K562 (cell line): ENCODE results near the gene WASHC3. TPM values are rescaled to one million over a fixed set of nuclear protein-coding genes. Genes with fewer than 3 reads are reported as not detected.

Experiments
- ATAC-seq: fragments of 200-7000 bp; cut with Tn5 transposase; 3 replicates; pipeline ENCODE4 v1.9.1; 2020; ENCODE audit warnings: moderate library complexity
- BruUV-seq: library from RNA; stranded (reverse); fragments of 400-500 nt; replicated peaks from 2 replicates; lab custom pipeline; 2021; lab: Mats Ljungman, UMichigan
- CTCF ChIA-PET: fragments of 300-600 bp; formaldehyde crosslinking; extraction: SDS; loops from one replicate; lab custom pipeline; 2021; ENCODE audit warnings: low intra/inter-chr PET ratio; lab: Yijun Ruan, JAX
- POLR2A ChIA-PET: fragments of 300-600, 350-650 bp; sonication (Branson Sonifier 250); formaldehyde crosslinking; extraction: SDS; loops from one replicate; lab custom pipeline; 2021; ENCODE audit warnings: antibody characterized with exemption, inconsistent platforms; lab: Yijun Ruan, JAX
- DNase-seq, 4 experiments: peaks; one replicate each; pipeline versions ENCODE4 v3.0.0 to v3.0.0-alpha.2; 2011 to 2018; ENCODE audit warnings: low spot score in 3 of 4, mixed read lengths in 3 of 4; ENCODE audit errors: extremely low read depth in 1 of 4
- FAIRE-seq: peaks from 2 replicates; lab custom pipeline; 2011; peaks lifted over from hg19 to GRCh38; lab: Jason Lieb, UNC
- H2AFZ ChIP-seq: 2 replicates; pipeline ENCODE4 v1.6.0; 2011; ENCODE audit warnings: low read depth, low read length, control low read depth, inconsistent platforms
- H3K27ac ChIP-seq: fragments of 200-600 bp; 3 replicates; pipeline ENCODE4 v1.8.0; 2011; ENCODE audit warnings: low read depth, mild to moderate bottlenecking, control low read depth, inconsistent platforms, low read length, moderate library complexity, mixed read lengths; ENCODE audit errors: extremely low read depth
- H3K27me3 ChIP-seq, 2 experiments: fragments of 300-600 bp in 1 of 2; 2 replicates in 1 of 2; 3 replicates in 1 of 2; pipeline versions ENCODE4 v1.6.0 to v1.8.0; 2011; ENCODE audit warnings: inconsistent platforms in 2 of 2, low read length in 2 of 2, mild to moderate bottlenecking in 1 of 2, mixed read lengths in 1 of 2, moderate library complexity in 1 of 2; ENCODE audit not compliant: control insufficient read depth in 2 of 2, insufficient read depth in 2 of 2
- H3K36me3 ChIP-seq: fragments of 300-600 bp; 3 replicates; pipeline ENCODE4 v1.8.0; 2011; ENCODE audit warnings: mild to moderate bottlenecking, low read length, inconsistent platforms; ENCODE audit not compliant: control insufficient read depth, insufficient read depth
- H3K4me1 ChIP-seq, 2 experiments: fragments of 200-600 bp in 1 of 2; replicated peaks in 1 of 2; 2 replicates in 1 of 2; 3 replicates in 1 of 2; pipeline versions ENCODE4 v1.5.1 to v1.8.0; 2011; ENCODE audit warnings: inconsistent platforms in 2 of 2, low read length in 2 of 2, mild to moderate bottlenecking in 1 of 2, mixed read lengths in 1 of 2, moderate library complexity in 1 of 2; ENCODE audit not compliant: control insufficient read depth in 2 of 2, insufficient read depth in 2 of 2
- H3K4me2 ChIP-seq: 2 replicates; pipeline ENCODE4 v1.6.1; 2011; ENCODE audit warnings: low read length, control low read depth, inconsistent platforms, mixed read lengths; ENCODE audit not compliant: insufficient read depth
- H3K4me3 ChIP-seq: fragments of 200-600 bp; sonication (generic), shearing (Covaris generic); 2 replicates; pipeline ENCODE4 v1.5.1; 2016; ENCODE audit warnings: control low read depth, inconsistent platforms
- H3K79me2 ChIP-seq: fragments of 200-600 bp; 3 replicates; pipeline ENCODE4 v1.8.0; 2011; ENCODE audit warnings: low read length, inconsistent platforms; ENCODE audit not compliant: control insufficient read depth, insufficient read depth
- H3K9ac ChIP-seq, 2 experiments: 2 replicates each; pipeline versions ENCODE4 v1.6.0 to v1.6.1; 2011; ENCODE audit warnings: low read depth in 2 of 2, low read length in 2 of 2, control low read depth in 1 of 2, inconsistent platforms in 1 of 2, mild to moderate bottlenecking in 1 of 2, mixed read lengths in 1 of 2; ENCODE audit not compliant: insufficient read depth in 1 of 2
- H3K9me1 ChIP-seq: one replicate; pipeline ENCODE4 v1.6.0; 2011; ENCODE audit warnings: inconsistent platforms, mild to moderate bottlenecking, low read length, moderate library complexity; ENCODE audit not compliant: control insufficient read depth, insufficient read depth
- H3K9me3 ChIP-seq: replicated peaks from 2 replicates; pipeline ENCODE4 v1.5.1; 2011; ENCODE audit warnings: low read depth, low read length, inconsistent platforms; ENCODE audit not compliant: control insufficient read depth, insufficient read depth
- H4K20me1 ChIP-seq: replicated peaks from 2 replicates; pipeline ENCODE4 v1.6.1; 2011; ENCODE audit warnings: low read length, inconsistent platforms, mixed read lengths; ENCODE audit not compliant: control insufficient read depth, insufficient read depth
- CHD1 ChIP-seq: fragments of 200-600 bp; sonication (generic); IDR thresholded peaks from one replicate; pipeline ENCODE4 v1.6.1; 2012; ENCODE audit warnings: mild to moderate bottlenecking, moderate library complexity, low read length, inconsistent platforms
- ETS2 ChIP-seq: IDR thresholded peaks from 2 replicates; pipeline ENCODE4 v1.6.1; 2016; ENCODE audit warnings: borderline replicate concordance, missing genetic modification characterization, mild to moderate bottlenecking, moderate library complexity, missing compliant biosample characterization; ENCODE audit not compliant: poor library complexity, severe bottlenecking
- FOSL1 ChIP-seq: fragments of 200-800 bp; sonication (Bioruptor generic); conservative IDR thresholded peaks from 2 replicates; pipeline ENCODE4 v1.6.1; 2016; ENCODE audit warnings: missing genetic modification characterization, missing compliant biosample characterization
- HDAC8 ChIP-seq: fragments of 450-650 bp; IDR thresholded peaks from 2 replicates; pipeline ENCODE4 v1.6.1; 2016; ENCODE audit warnings: mild to moderate bottlenecking, missing genetic modification characterization, moderate library complexity, missing compliant biosample characterization
- KAT7 ChIP-seq: sonication (generic); formaldehyde crosslinking; IDR thresholded peaks from 2 replicates; pipeline ENCODE4 v1.8.0; 2022; ENCODE audit warnings: missing genetic modification reagents, mild to moderate bottlenecking, borderline replicate concordance
- KAT8 ChIP-seq: fragments of 450-650 bp; IDR thresholded peaks from 2 replicates; pipeline ENCODE4 v1.6.1; 2016; ENCODE audit warnings: low read depth, mild to moderate bottlenecking
- KDM1A ChIP-seq, 2 experiments: fragments of 450-650 bp; IDR thresholded peaks; 2 replicates each; pipeline ENCODE4 v1.6.1; 2016; ENCODE audit warnings: mild to moderate bottlenecking in 2 of 2
- NFATC3 ChIP-seq: fragments of 450-650 bp; IDR thresholded peaks from 2 replicates; pipeline ENCODE4 v1.6.1; 2017; ENCODE audit warnings: mild to moderate bottlenecking
- RBM39 ChIP-seq: fragments of 200-400 bp; formaldehyde crosslinking; optimal IDR thresholded peaks from 2 replicates; pipeline ENCODE3; 2018; ENCODE audit warnings: low read depth, low read length
- RERE ChIP-seq: sonication (generic); formaldehyde crosslinking; IDR thresholded peaks from 2 replicates; pipeline ENCODE4 v1.8.0; 2023; ENCODE audit warnings: missing genetic modification reagents, mild to moderate bottlenecking, borderline replicate concordance
- SREBF2 ChIP-seq: sonication (generic); formaldehyde crosslinking; IDR thresholded peaks from 2 replicates; pipeline ENCODE4 v1.4.0; 2020; ENCODE audit warnings: mild to moderate bottlenecking, missing genetic modification reagents
- ZNF12 ChIP-seq: sonication (generic); formaldehyde crosslinking; IDR thresholded peaks from 2 replicates; pipeline ENCODE4 v1.4.0; 2020; ENCODE audit warnings: mild to moderate bottlenecking, missing genetic modification reagents
- ZNF224 ChIP-seq: sonication (generic); formaldehyde crosslinking; IDR thresholded peaks from 2 replicates; pipeline ENCODE4 v1.8.0; 2022; ENCODE audit warnings: mild to moderate bottlenecking, missing genetic modification reagents
- WGBS: fragments of 100-300 bp; shearing (Covaris generic); methylation state at CpG from one replicate; pipeline ENCODE4 v1.1.6; 2016; ENCODE audit warnings: low coverage, mixed read lengths; ENCODE audit not compliant: insufficient coverage; ENCODE audit errors: missing lambda C conversion rate; 5-methylcytosine and 5-hydroxymethylcytosine counted together
- in situ Hi-C: fragments of 300-500 bp; cut with MboI; formaldehyde crosslinking; loops from 4 replicates; pipeline ENCODE4 v1.15.0; 2018; ENCODE audit warnings: inconsistent platforms, mixed read lengths
- intact Hi-C: fragments of 100-400 bp; cut with micrococcal nuclease; formaldehyde crosslinking; loops from 2 replicates; pipeline ENCODE4 v1.14.2; 2022
- polyA plus RNA-seq, 8 experiments: library from polyadenylated mRNA; depleted of rRNA in 4 of 8; stranded (reverse) in 5 of 8; unstranded in 3 of 8; fragments of >200 nt; fragmentation: Nextera tagmentation in 2 of 8; fragmentation: Illumina TruSeq in 1 of 8; extraction: Ambion mirVana in 2 of 8; extraction: Trizol in 1 of 8; gene quantifications; 2 replicates each; pipeline versions ENCODE4 v1.2.1 to v1.2.3, GENCODE V29; 2011 to 2014; ENCODE audit warnings: inconsistent platforms in 1 of 8, missing spikeins in 1 of 8
- total RNA-seq, 7 experiments: library from RNA; depleted of rRNA in 6 of 7; stranded (reverse); fragments of >200 nt in 6 of 7; fragmentation: Illumina TruSeq in 2 of 7; extraction: Trizol in 2 of 7; gene quantifications; 2 replicates each; pipeline versions ENCODE4 v1.2.1 to v1.2.3, GENCODE V29; 2011 to 2021; ENCODE audit warnings: low replicate concordance in 1 of 7

The WASHC3 gene
- total and polyA plus RNA-seq, 9 of the 15 experiments (the other 6 are each of a cell fraction or from before 2014, with no cell fraction given) = 14.3 to 74.9 (median 35.1) TPM

- 28% methylated on average over 3 of the region's 3 CpGs for WGBS
- H3K9ac ChIP-seq = no peak overlapping the region
- H3K4me2 ChIP-seq = no peak overlapping the region
- no peaks in the 10 kb centered on the region for H3K79me2 ChIP-seq
- no peaks in the 10 kb centered on the region for H3K4me1 ChIP-seq
- H4K20me1 ChIP-seq = no peaks in the 10 kb centered on the region
- H3K27me3 ChIP-seq = no peaks in the 10 kb centered on the region
- peak; percentile 37 for FAIRE-seq
- TF ChIP-seq KDM1A (IDR thresholded peaks at IDR 0.05) (no peak), CHD1 (no peak), ZNF224 (CRISPR knock-in tag) (no peak), SREBF2 (CRISPR knock-in tag) (no peak), RERE (no peak), NFATC3 (no peak), ZNF12 (no peak), ETS2 (no peak), KAT7 (CRISPR knock-in tag) (no peak), FOSL1 (no peak), KAT8 (no peak), RBM39 (no peak), HDAC8 (tag) (no peak)
- in situ Hi-C loops (no loop called here), intact Hi-C loops (no loop called here)
- no peaks in the 10 kb centered on the region for H3K9me3 ChIP-seq
- no TSS peak for BruUV-seq
- no peaks in the 10 kb centered on the region for H3K36me3 ChIP-seq
- CTCF ChIA-PET = interaction anchor here (0.8 kb wide), 1 partner anchor 196 kb away, joined by 3 read pairs; no protein-coding TSS in a partner anchor
- H3K4me3 ChIP-seq = no peak overlapping the region
- POLR2A ChIA-PET = no interaction called here
- no peak for ATAC-seq
- no peaks in the 10 kb centered on the region for H3K9me1 ChIP-seq
- DNase-seq = no peak
- no peak overlapping the region for H2AFZ ChIP-seq
- H3K27ac ChIP-seq = no peak overlapping the region
These were observed 52.0 kb downstream of the WASHC3 start for GRCh38 chr12:102009796-102010195.
